Measurements from ENCODE around the gene GPRC5A.
"Not testable (repeated sequence)": the region's sequence is repeated elsewhere in the genome, so short reads cannot be mapped to it uniquely, and the experiment has no call there.

Gene GPRC5A

GRCh38 chr12:12891080-12891880 is at the start of gene GPRC5A:
Gene GPRC5A, plus strand, starts transcription at chr12:12891562. Its CDS starts 16,688 bp downstream, at chr12:12908250.
- peak; percentile 69 for DNase-seq (ENCODE audit: low spot score)

GRCh38 chr12:12845794-12846243 is 45.5 kb upstream of the GPRC5A start:
- DNase-seq (ENCODE audit: low spot score) = no peak

GRCh38 chr12:12846780-12847179 is 44.6 kb upstream of the GPRC5A start:
- DNase-seq (ENCODE audit: low spot score) = not testable (repeated sequence)

- DNase-seq (ENCODE audit: low spot score) = no peak
These were observed 37.9 kb upstream of the GPRC5A start for GRCh38 chr12:12853435-12853834.

GRCh38 chr12:12859690-12860089 is 31.7 kb upstream of the GPRC5A start:
- DNase-seq (ENCODE audit: low spot score) = no peak

- no peak for DNase-seq (ENCODE audit: low spot score)
These were observed 27.1 kb upstream of the GPRC5A start for GRCh38 chr12:12864243-12864642.

- DNase-seq (ENCODE audit: low spot score) = no peak
These were observed 22.7 kb upstream of the GPRC5A start for GRCh38 chr12:12868477-12869235.

GRCh38 chr12:12870465-12870864 is 20.9 kb upstream of the GPRC5A start:
- DNase-seq (ENCODE audit: low spot score) = no peak

- no peak for DNase-seq (ENCODE audit: low spot score)
These were observed 19.7 kb upstream of the GPRC5A start for GRCh38 chr12:12871587-12872138.

GRCh38 chr12:12872139-12872933 is 19.0 kb upstream of the GPRC5A start:
- DNase-seq (ENCODE audit: low spot score) = no peak

- no peak for DNase-seq (ENCODE audit: low spot score)
These were observed 18.5 kb upstream of the GPRC5A start for GRCh38 chr12:12872934-12873275.

- DNase-seq (ENCODE audit: low spot score) = no peak
These were observed 17.3 kb upstream of the GPRC5A start for GRCh38 chr12:12874029-12874428.

- DNase-seq (ENCODE audit: low spot score) = not testable (repeated sequence)
These were observed 16.1 kb upstream of the GPRC5A start for GRCh38 chr12:12875301-12875700.

- DNase-seq (ENCODE audit: low spot score) = no peak
These were observed 14.1 kb upstream of the GPRC5A start for GRCh38 chr12:12877153-12877768.

GRCh38 chr12:12877781-12878455 is 13.4 kb upstream of the GPRC5A start:
- DNase-seq (ENCODE audit: low spot score) = no peak

GRCh38 chr12:12880537-12880936 is 10.8 kb upstream of the GPRC5A start:
- no peak for DNase-seq (ENCODE audit: low spot score)

- no peak for DNase-seq (ENCODE audit: low spot score)
These were observed 10.0 kb upstream of the GPRC5A start for GRCh38 chr12:12881151-12881909.

GRCh38 chr12:12882288-12882687 is 9.1 kb upstream of the GPRC5A start:
- DNase-seq (ENCODE audit: low spot score) = no peak

GRCh38 chr12:12883369-12884001 is 7.9 kb upstream of the GPRC5A start:
- no peak for DNase-seq (ENCODE audit: low spot score)

All from ecto neural progenitor cell (in vitro differentiated cells).